Fibroblast of villous mesenchyme (primary cell): ENCODE results near the gene FSIP1. TPM values are rescaled to one million over a fixed set of nuclear protein-coding genes. Genes with fewer than 3 reads are reported as not detected.

Experiments
- DNase-seq: peaks from one replicate; pipeline ENCODE4 v3.0.0-alpha.2; 2010; ENCODE audit warnings: low read depth
- H3K4me3 ChIP-seq: 2 replicates; pipeline ENCODE4 v1.5.1; 2011; ENCODE audit warnings: low read depth, mild to moderate bottlenecking, low read length
- CTCF ChIP-seq: IDR thresholded peaks from 2 replicates; pipeline ENCODE4 v1.5.1; 2012; ENCODE audit warnings: low read depth, mild to moderate bottlenecking, low read length; ENCODE audit not compliant: insufficient read depth
- total RNA-seq: library from RNA; depleted of rRNA; stranded (reverse); fragments of >200 nt; gene quantifications from 2 replicates; pipeline ENCODE4 v1.2.3, GENCODE V29; 2012

FSIP1 gene
- total RNA-seq, 1 donor = 2.6 TPM

DNA sequence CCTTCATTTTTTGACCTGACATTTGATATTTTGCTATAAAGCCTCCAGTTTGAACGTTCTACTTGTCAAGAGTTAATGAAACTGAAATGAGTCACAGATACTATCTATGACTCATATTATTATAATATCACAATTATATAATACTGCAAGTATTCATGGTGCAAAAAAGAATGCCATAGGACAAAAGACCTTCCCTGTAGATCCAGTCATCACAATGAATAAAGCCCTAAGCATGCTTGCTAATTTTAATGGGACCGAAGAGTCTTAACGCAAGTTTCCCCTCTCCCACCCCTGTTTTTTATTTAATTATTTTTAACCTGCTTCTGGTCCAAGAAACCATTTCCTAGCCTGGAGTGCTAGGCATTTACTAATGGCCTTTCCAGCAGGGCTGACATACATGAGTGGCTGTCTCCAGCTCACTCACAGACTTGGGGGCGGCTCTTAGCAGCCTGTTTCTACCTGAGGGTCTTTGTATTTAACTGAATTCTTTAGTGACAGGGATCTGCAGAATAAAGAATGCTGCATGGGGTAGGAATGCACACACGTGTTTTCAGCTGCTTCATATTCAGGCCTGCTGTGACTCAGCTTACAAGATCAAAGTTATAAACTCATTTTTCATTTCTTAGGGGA lies 140.5 kb downstream of the FSIP1 start:
- TF ChIP-seq CTCF = no peak
- no peak for DNase-seq
- H3K4me3 ChIP-seq = no peak overlapping the region

DNA sequence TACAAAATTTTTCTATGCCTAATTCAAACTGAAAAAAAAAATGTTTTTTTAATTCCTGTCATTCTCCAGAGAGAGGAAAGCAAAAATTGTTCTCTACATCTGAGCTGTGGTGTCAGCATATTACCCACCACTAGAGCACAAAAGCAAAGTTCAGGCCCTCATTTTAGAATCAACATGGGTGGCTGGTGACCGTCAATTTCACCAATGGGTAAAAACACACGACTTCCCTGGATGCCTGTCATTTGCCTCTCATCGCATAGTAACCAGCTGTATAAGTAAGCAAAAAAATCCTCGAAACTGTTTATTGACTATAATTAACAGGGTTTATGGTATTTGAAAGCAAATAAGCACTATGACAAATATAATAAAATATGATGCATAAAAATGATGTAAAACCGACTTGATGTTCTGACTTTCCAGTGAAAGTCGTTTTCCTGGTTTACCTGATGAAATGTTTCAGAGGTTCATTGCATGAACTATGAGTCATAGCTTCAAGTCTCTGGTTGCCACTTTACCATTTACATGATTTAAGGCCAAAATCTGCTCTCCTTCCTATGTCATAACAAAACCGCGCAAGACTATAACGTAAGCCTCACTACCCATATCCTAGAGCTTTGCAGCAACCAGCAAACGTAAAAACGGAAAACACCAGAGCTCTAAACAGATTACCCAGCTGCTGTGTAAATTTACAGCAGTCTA lies 141.3 kb downstream of the FSIP1 start:
- H3K4me3 ChIP-seq = no peak overlapping the region
- DNase-seq = peak; percentile 62
- no peak for TF ChIP-seq CTCF

DNA sequence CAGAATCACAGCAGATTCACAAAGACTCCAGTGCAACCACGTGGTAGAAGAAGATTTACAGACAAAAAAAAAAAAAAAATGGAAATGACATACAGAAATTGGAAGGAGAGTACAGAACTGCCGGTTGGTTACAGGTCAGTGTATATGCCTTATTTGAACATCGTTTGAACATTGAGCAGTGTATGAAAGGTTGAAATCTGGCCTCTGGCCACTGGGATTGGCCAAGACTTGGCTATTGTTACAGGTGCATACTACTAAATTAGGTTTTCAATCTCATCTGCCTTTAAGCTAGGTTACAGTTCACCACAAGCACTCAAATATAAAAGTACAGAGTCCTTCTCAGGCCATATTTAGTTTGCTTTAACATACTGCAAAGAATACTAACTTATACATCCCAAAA lies 142.0 kb downstream of the FSIP1 start:
- H3K4me3 ChIP-seq = no peak overlapping the region
- no peak for TF ChIP-seq CTCF
- no peak for DNase-seq

DNA sequence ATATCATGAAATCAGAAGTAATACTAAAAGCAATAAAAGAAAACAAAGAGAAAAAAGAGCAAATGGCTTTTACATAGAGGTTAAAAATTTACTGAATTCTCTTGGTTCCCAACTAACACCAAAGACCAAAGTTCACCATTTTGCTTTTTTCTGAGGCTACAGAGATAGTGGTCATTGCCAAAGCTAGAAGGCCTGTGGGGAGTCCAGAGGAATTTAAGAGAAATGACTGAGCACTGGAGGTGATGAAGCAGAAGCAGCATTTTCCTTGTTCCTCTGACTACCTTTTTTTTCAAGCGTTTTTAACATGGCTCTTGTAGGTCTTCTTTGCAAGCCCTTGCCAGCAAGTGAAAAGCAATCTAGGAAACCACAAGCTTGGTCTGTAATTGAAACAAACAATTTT lies 143.6 kb downstream of the FSIP1 start:
- H3K4me3 ChIP-seq = no peak overlapping the region
- no peak for DNase-seq
- no peak for TF ChIP-seq CTCF

- no peak for TF ChIP-seq CTCF
- no peak overlapping the region for H3K4me3 ChIP-seq
- DNase-seq = no peak
Observed at GRCh38 chr15:39638041-39638440, 144.6 kb downstream of the FSIP1 start.

DNA sequence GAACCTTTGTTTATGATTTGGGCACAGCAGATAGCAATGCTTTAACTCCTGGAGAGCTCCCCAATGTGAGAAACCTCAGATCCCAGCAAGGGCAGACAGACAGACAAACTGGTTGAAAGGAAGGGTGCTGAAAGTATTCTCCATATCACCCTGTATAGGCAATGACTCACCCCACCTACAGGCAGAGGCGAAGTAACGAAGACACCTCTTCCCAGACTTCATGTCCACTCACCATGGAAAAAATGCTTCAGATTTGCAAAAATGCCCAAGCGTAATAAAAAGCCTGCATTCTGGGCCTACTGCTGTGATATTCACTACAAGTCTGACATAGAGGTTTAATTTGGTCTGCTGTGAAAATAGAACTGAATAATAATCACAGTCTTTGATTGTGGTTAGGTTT lies 151.3 kb downstream of the FSIP1 start:
- H3K4me3 ChIP-seq = no peak overlapping the region
- no peak for DNase-seq
- no peak for TF ChIP-seq CTCF
